Posterior cingulate gyrus (tissue), 11 donors: ENCODE data around the gene DGKZ.
A peak's percentile ranks its signal among the peaks of the same experiment; 100 is the strongest.
"Not testable (repeated sequence)": the region's sequence is repeated elsewhere in the genome, so short reads cannot be mapped to it uniquely, and the experiment has no call there.

Experiments used
- DNase-seq, 10 donors: peaks; one replicate each; pipeline versions ENCODE4 v3.0.0 to v3.0.0-alpha.2; 2020 to 2021; ENCODE audit warnings: mixed read lengths in 3 of 10
- intact Hi-C: fragments of 100-400 bp; cut with DNase I; formaldehyde crosslinking; loops from one replicate; pipeline ENCODE4 v1.15.1; 2023

DGKZ gene

DNA sequence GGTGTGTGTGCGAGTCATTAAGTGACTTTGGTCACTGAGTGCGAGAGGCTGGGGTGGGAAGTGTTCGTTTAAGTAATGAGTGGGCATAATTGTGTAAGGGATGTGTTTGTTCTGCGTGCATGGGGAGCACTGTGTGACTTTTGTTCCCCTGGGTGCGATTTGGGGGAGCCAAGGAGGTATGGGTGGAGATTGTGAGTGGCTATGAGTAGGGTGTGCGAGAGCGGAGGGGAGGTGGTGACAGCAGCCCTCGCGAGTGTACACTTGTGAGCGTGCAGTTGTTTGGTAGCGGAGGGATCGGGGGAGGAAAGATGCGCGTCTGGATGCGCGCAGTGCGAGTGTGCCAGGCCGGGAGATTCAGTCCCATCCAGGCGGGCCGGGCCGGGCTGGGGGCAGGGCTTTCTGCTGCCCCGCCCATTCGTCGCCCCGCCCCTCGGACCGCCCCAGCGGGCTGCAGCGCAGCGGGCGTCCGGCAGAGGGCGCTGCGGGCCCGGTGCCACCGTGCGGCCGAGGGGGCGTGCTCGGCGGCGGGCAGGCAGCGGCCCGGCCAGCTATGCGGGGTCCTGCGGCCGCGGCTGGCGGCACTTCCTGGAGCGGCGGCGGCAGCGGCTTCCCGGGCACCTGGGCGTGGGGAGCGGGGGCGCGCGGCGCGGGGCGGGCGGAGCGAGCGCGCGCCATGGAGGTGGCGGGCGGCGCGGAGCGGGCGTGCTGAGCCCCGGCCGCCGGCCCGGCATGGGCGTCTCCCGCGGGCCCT is at the start of gene DGKZ:
Gene DGKZ, plus strand, starts transcription at position 578 of the 751 bp plus-strand sequence. CDS start 197 bp downstream, outside the sequence.
- DNase-seq = peak; percentile 73 to 99 (median 89)
- intact Hi-C loops = loop anchor here (1.0 to 5.0 kb wide), 2 partner anchors 20 to 105 kb away; no protein-coding TSS in a partner anchor

DNA sequence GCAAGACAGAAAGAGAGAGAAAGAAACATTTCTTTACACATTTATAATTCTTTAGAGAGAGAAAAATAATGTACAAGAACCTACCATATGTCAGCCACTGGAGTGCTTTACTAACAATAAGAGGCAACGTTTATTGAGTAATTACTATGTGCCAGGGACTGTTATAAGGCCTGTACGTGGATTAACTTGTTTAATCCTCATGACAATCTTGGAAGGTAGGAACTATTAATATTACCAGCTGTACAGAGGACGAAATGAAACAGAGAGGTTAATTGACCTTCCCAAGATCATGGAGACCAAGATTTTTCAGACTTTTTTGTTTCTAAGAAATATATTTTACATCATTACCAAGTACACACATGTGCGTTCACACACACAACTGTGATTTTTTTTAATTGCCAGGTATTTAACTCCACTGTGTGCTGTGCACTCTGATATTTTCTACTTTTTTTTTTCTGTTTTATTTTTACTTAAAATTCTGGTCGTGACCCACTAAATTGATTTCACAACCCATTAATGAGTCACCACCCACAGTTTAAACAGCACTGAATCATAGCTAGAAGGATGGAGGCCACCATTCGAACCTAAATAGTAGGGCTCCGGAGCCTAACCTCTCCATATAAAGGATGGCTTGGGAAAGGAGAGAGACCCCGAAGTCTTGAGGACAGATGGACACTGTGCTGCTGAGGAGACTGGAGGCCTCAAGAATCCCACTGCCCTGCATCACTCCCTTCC is 48.4 kb upstream of the DGKZ start:
- intact Hi-C loops = no loop called here
- DNase-seq = no peak

- intact Hi-C loops = no loop called here
Observed at GRCh38 chr11:46299451-46299961, 47.8 kb upstream of the DGKZ start.

DNA sequence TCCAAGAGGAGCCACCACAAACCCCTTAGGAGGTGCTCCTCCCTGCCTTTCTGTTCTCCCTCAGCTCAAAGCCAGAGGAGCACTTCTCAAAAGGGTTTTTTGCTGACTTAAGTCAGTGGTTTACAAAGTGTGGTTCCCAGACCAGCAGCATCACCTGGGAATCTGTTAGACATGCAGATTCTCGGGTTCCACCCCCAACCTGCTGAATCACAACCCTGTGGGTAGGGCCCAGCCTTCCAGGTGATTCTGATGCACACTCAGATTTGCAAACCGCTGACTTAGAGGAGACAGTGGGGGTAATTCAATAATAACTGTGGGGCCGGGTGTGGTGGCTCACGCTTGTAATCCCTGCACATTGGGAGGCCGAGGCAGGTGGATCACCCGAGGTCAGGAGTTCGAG is 47.0 kb upstream of the DGKZ start:
- peak in 2 of 10 donors; percentile 37 to 39 for DNase-seq
- intact Hi-C loops = no loop called here

More at GRCh38 chr11:46299451-46299961, 47.8 kb upstream of the DGKZ start:
- DNase-seq = no peak

GRCh38 chr11:46302866-46303265 is 44.4 kb upstream of the DGKZ start:
- intact Hi-C loops = no loop called here
- DNase-seq = peak in 1 of 10 donors; percentile 31

DNA sequence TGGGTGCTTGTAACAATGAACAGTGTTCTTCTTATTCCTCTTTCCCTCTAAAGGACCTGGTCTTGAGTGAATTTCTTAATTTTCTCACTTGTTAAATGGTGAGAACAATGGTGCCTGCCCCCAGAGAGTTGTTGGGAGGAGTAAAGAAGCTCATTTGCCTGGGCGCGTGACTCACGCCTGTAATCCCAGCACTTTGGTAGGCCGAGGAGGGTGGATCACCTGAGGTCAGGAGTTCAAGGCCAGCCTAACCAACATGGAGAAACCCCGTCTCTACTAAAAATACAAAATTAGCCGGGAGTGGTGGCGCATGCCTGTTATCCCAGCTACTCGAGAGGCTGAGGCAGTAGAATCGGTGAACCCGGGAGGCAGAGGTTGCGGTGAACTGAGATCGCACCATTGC is 43.2 kb upstream of the DGKZ start:
- DNase-seq = peak in 1 of 10 donors; percentile 11
- intact Hi-C loops = not testable (repeated sequence)

DNA sequence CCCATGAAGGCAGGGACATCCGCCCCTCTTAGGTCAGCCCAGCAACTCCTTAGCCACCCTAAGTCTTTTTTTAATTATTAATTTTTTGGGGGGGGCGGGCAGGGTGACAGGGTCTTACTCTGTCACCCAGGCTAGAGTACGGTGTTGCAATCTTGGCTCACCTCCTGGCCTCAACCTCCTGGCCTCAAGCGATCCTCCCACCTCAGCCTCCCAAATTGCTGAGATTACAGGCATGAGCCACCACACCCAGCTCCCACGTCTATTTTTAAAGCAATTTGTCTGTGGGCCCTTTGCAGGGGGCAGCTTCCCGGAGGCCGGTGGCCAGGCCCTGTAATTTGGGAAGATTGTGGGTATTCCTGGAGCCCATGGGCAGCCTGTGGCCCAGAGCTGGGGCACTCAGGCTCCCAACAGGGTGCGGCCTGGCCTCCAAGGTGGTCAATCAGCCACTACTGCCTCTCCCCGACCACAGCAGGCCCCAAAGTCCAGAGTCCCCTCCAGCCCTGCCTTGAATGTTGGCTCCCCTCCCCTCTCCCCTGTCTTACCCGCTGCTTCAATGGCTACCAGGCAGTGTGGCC is 42.6 kb upstream of the DGKZ start:
- intact Hi-C loops = no loop called here
- DNase-seq = peak in 1 of 10 donors; percentile 14

GRCh38 chr11:46305295-46305694 is 42.0 kb upstream of the DGKZ start:
- intact Hi-C loops = no loop called here
- DNase-seq = no peak

- intact Hi-C loops = no loop called here
- DNase-seq = peak in 1 of 10 donors; percentile 47
Observed at GRCh38 chr11:46306296-46306853, 40.9 kb upstream of the DGKZ start.

- intact Hi-C loops = no loop called here
Observed at GRCh38 chr11:46307369-46307768, 39.9 kb upstream of the DGKZ start.

GRCh38 chr11:46307785-46308341 is 39.4 kb upstream of the DGKZ start:
- intact Hi-C loops = loop anchor here (1.0 kb wide), 1 partner anchor 69 kb away; no protein-coding TSS in a partner anchor
- peak in 1 of 10 donors; percentile 22 for DNase-seq

More at GRCh38 chr11:46307369-46307768, 39.9 kb upstream of the DGKZ start:
- peak in 1 of 10 donors; percentile 18 for DNase-seq

DNA sequence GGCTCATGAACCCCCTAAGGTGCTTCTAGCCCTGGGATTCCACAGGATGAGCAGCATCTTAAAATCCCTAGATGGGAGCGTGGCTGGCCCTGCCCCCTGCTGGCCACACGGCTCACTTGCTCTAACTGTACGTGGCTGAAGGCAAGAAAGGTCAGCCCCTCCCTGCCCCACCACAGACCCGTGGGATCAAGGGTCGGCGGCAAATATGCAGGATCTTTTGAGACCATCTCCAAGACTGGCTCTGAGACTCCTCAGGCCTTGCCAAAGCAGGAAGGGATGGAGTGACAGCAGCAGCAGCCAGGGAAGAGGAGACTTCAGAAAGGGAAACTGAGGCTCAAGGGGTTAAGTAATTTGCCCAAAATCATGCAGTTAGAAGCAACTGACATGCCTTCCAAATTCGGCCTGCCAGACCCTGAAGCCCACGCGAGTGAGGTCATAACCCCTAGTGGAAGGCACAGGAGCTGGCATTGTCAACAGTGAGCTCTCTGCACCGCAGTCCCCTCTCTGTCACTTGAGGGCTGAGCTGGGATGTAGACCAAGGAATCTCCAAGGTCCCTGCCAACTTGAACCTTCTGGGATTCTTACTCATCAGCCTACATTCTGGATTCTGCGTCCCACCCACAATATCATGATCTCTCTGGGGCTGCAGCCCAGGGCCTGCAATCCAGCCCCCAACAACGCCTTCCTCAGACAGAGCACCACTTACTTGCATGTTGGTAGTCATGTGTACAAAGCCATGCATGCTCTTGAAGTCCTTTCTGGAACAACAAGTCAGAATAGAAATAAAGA is 38.4 kb upstream of the DGKZ start:
- intact Hi-C loops = loop anchor here (1.0 kb wide), 1 partner anchor 70 kb away; no protein-coding TSS in a partner anchor
- DNase-seq = peak; percentile 38 to 96 (median 79)

DNA sequence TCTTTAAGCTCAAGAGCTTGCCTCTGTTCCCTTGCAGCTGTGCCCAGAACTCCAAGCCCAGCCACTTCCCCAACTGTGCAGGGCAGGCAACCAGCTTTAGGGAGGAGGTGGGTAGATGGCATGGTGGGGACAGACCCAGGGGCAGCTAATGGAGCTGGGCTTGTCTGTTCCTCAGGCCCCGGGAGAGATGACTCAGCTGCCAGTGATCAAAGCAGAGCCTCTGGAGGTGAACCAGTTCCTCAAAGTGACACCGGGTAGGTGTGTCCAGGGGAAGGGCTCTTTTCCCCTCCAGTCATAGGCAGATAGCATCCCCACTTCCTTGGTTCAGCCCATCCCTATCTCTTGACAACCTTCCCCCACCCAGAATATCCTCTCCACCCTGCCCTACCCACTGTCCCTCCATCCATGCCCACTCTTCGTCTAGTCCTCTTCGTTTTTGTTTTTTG is 37.4 kb upstream of the DGKZ start:
- intact Hi-C loops = no loop called here
- no peak for DNase-seq

DNA sequence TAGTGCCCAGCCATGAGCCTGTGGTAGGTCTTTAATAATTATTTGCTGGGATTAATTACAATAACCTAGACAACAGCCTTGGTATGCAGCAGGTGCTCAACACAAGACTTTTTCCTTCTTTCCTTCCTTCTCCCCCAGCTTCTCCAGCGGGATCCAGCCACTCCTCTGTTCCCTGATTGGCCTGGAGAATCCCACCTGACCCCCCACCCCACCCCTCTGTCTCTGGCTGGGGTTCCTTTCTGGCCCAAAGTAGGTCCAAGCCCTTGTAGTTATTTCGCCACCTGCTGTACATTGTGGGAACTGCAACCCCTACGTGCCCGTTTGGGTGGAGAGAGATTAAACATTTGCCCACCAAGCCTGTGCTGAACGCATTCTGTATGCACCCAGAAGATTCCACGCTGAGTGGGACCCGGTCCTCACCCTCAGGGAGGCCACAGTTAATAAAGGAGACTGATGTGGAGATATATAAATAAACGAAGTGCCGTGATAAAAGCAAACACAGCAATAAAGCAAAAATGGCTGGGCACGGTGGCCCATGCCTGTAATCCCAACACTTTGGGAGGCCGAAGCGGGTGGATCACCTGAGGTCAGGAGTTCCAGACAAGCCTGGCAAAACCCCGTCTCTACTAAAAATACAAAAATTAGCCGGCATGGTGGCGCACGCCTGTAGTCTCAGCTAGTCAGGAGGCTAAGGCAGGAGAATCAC is 32.1 kb upstream of the DGKZ start:
- intact Hi-C loops = no loop called here
- peak in 8 of 10 donors; percentile 33 to 88 (median 63) for DNase-seq

GRCh38 chr11:46315783-46316563 is 31.3 kb upstream of the DGKZ start:
- intact Hi-C loops = no loop called here
- DNase-seq = no peak

DNA sequence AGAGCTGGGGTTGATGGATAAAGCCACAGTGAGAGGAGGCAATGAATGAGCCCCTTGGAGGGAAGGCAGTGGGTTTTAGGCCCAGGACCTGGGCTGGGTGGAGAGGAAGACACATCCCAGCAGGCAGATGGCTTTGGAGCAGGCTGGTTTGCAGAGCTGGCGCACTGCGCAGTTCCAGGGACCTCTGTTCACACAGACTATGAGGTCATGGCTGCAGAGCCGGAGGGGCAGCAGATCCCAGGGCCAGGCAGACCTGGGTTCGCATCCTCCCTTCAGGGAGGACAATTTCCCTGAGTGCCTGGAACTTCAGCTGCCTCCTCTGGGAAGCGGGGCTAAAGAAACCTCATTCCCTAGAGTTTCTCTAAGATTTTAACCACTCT is 28.2 kb upstream of the DGKZ start:
- intact Hi-C loops = no loop called here
- DNase-seq = no peak

- intact Hi-C loops = no loop called here
- DNase-seq = no peak
Observed at GRCh38 chr11:46321757-46322156, 25.5 kb upstream of the DGKZ start.

DNA sequence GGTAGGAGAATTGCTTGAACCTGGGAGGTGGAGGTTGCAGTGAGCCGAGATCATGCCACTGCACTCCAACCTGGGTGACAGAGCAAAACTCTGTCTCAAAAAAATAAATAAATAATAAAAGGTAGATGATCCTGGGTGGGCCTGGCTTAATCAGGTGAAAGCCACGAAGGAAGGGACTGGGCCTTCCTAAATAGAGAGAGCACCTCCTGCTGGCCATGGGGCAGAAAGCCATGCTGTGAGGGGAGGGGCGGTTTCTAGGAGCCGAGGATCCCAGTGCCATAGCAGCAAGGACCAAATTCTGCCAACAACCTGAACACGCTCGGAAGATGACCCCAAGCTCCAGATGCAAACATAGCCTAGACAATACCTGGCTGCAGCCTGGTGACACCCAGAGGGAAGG is 24.5 kb upstream of the DGKZ start:
- DNase-seq = no peak
- intact Hi-C loops = no loop called here
